ENCODE data around the gene MYO5B.

The MYO5B gene

GRCh38 chr18:49886891-49887764, 307.8 kb downstream of the MYO5B start:
- Histone ChIP-seq H3K27me3 (ENCODE audit: control insufficient read depth, insufficient read depth, low read length) (no peaks in the 10 kb centered on the region), H3K4me1 (ENCODE audit: control insufficient read depth, insufficient read depth, low read length) (no peaks in the 10 kb centered on the region), H3K9ac (ENCODE audit: low read length) (no peak overlapping the region), H3K4me3 (ENCODE audit: low read length) (no peak overlapping the region), H3K27ac (ENCODE audit: low read depth, low read length) (no peak overlapping the region), H3K36me3 (ENCODE audit: control insufficient read depth, insufficient read depth, low read length) (no peaks in the 10 kb centered on the region)

- no peaks in the 10 kb centered on the region for H3K27me3 ChIP-seq (ENCODE audit: control insufficient read depth, insufficient read depth, low read length)
These were observed 310.0 kb downstream of the MYO5B start for GRCh38 chr18:49884959-49885358.

GRCh38 chr18:49884465-49884864, 310.5 kb downstream of the MYO5B start:
- Histone ChIP-seq H3K9ac (ENCODE audit: low read length) (no peak overlapping the region), H3K4me1 (ENCODE audit: control insufficient read depth, insufficient read depth, low read length) (no peaks in the 10 kb centered on the region), H3K4me3 (ENCODE audit: low read length) (no peak overlapping the region), H3K27ac (ENCODE audit: low read depth, low read length) (no peak overlapping the region), H3K27me3 (ENCODE audit: control insufficient read depth, insufficient read depth, low read length) (no peaks in the 10 kb centered on the region), H3K36me3 (ENCODE audit: control insufficient read depth, insufficient read depth, low read length) (no peaks in the 10 kb centered on the region)

More at GRCh38 chr18:49884959-49885358, 310.0 kb downstream of the MYO5B start:
- no peaks in the 10 kb centered on the region for H3K36me3 ChIP-seq (ENCODE audit: control insufficient read depth, insufficient read depth, low read length)
- no peaks in the 10 kb centered on the region for H3K4me1 ChIP-seq (ENCODE audit: control insufficient read depth, insufficient read depth, low read length)
- H3K9ac ChIP-seq (ENCODE audit: low read length), result no peak overlapping the region
- no peak overlapping the region for H3K27ac ChIP-seq (ENCODE audit: low read depth, low read length)
- H3K4me3 ChIP-seq (ENCODE audit: low read length), result no peak overlapping the region

- no peak overlapping the region for H3K27ac ChIP-seq (ENCODE audit: low read depth, low read length)
- no peaks in the 10 kb centered on the region for H3K36me3 ChIP-seq (ENCODE audit: control insufficient read depth, insufficient read depth, low read length)
- H3K4me1 ChIP-seq (ENCODE audit: control insufficient read depth, insufficient read depth, low read length), result no peaks in the 10 kb centered on the region
- no peak overlapping the region for H3K9ac ChIP-seq (ENCODE audit: low read length)
- H3K27me3 ChIP-seq (ENCODE audit: control insufficient read depth, insufficient read depth, low read length), result no peaks in the 10 kb centered on the region
- H3K4me3 ChIP-seq (ENCODE audit: low read length), result no peak overlapping the region
These were observed 314.3 kb downstream of the MYO5B start for GRCh38 chr18:49880661-49881060.

- no peaks in the 10 kb centered on the region for H3K36me3 ChIP-seq (ENCODE audit: control insufficient read depth, insufficient read depth, low read length)
- H3K27ac ChIP-seq (ENCODE audit: low read depth, low read length), result no peak overlapping the region
- no peak overlapping the region for H3K4me3 ChIP-seq (ENCODE audit: low read length)
- H3K27me3 ChIP-seq (ENCODE audit: control insufficient read depth, insufficient read depth, low read length), result peaks cover 2% of the 10 kb centered on the region
- H3K4me1 ChIP-seq (ENCODE audit: control insufficient read depth, insufficient read depth, low read length), result no peaks in the 10 kb centered on the region
- H3K9ac ChIP-seq (ENCODE audit: low read length), result no peak overlapping the region
These were observed 315.7 kb downstream of the MYO5B start for GRCh38 chr18:49879271-49879580.

- Histone ChIP-seq H3K4me3 (ENCODE audit: low read length) (no peak overlapping the region), H3K9ac (ENCODE audit: low read length) (no peak overlapping the region), H3K36me3 (ENCODE audit: control insufficient read depth, insufficient read depth, low read length) (no peaks in the 10 kb centered on the region), H3K27ac (ENCODE audit: low read depth, low read length) (no peak overlapping the region), H3K4me1 (ENCODE audit: control insufficient read depth, insufficient read depth, low read length) (no peaks in the 10 kb centered on the region), H3K27me3 (ENCODE audit: control insufficient read depth, insufficient read depth, low read length) (peaks cover 2% of the 10 kb centered on the region)
These were observed 316.2 kb downstream of the MYO5B start for GRCh38 chr18:49878567-49879270.

- H3K27ac ChIP-seq (ENCODE audit: low read depth, low read length), result no peak overlapping the region
- H3K4me3 ChIP-seq (ENCODE audit: low read length), result no peak overlapping the region
- peaks cover 2% of the 10 kb centered on the region for H3K27me3 ChIP-seq (ENCODE audit: control insufficient read depth, insufficient read depth, low read length)
- no peaks in the 10 kb centered on the region for H3K4me1 ChIP-seq (ENCODE audit: control insufficient read depth, insufficient read depth, low read length)
- no peak overlapping the region for H3K9ac ChIP-seq (ENCODE audit: low read length)
- no peaks in the 10 kb centered on the region for H3K36me3 ChIP-seq (ENCODE audit: control insufficient read depth, insufficient read depth, low read length)
These were observed 316.9 kb downstream of the MYO5B start for GRCh38 chr18:49878015-49878414.

GRCh38 chr18:49876536-49876935, 318.4 kb downstream of the MYO5B start:
- Histone ChIP-seq H3K4me3 (ENCODE audit: low read length) (no peak overlapping the region), H3K27ac (ENCODE audit: low read depth, low read length) (no peak overlapping the region), H3K36me3 (ENCODE audit: control insufficient read depth, insufficient read depth, low read length) (no peaks in the 10 kb centered on the region), H3K4me1 (ENCODE audit: control insufficient read depth, insufficient read depth, low read length) (no peaks in the 10 kb centered on the region), H3K27me3 (ENCODE audit: control insufficient read depth, insufficient read depth, low read length) (peaks cover 2% of the 10 kb centered on the region), H3K9ac (ENCODE audit: low read length) (no peak overlapping the region)

DNA sequence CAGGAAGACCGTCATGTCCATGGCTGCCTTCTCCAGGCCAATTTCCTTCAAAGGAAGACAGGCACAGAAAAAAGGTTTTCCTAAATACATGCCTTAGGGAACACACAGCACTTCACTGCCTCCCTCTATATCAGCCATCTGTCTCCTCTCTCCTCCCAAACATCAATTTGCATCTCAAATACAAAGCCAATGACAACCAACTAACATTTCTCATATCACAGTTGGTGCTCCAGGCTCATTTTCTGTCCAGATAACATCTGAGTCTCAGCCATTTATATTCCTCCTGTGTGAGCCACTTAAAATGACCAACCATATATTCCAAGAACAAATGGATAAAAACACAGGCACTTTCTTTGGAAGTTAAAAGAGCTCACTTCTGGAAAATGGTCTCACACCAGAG, 319.2 kb downstream of the MYO5B start:
- Histone ChIP-seq H3K36me3 (ENCODE audit: control insufficient read depth, insufficient read depth, low read length) (no peaks in the 10 kb centered on the region), H3K4me3 (ENCODE audit: low read length) (no peak overlapping the region), H3K4me1 (ENCODE audit: control insufficient read depth, insufficient read depth, low read length) (no peaks in the 10 kb centered on the region), H3K27me3 (ENCODE audit: control insufficient read depth, insufficient read depth, low read length) (peaks cover 2% of the 10 kb centered on the region), H3K9ac (ENCODE audit: low read length) (no peak overlapping the region), H3K27ac (ENCODE audit: low read depth, low read length) (no peak overlapping the region)

- Histone ChIP-seq H3K27me3 (ENCODE audit: control insufficient read depth, insufficient read depth, low read length) (peaks cover 2% of the 10 kb centered on the region), H3K4me3 (ENCODE audit: low read length) (no peak overlapping the region)
These were observed 319.8 kb downstream of the MYO5B start for GRCh38 chr18:49875155-49875554.

GRCh38 chr18:49874238-49874637, 320.7 kb downstream of the MYO5B start:
- H3K27ac ChIP-seq (ENCODE audit: low read depth, low read length), result no peak overlapping the region
- H3K36me3 ChIP-seq (ENCODE audit: control insufficient read depth, insufficient read depth, low read length), result no peaks in the 10 kb centered on the region
- H3K4me3 ChIP-seq (ENCODE audit: low read length), result no peak overlapping the region
- no peak overlapping the region for H3K9ac ChIP-seq (ENCODE audit: low read length)
- peaks cover 2% of the 10 kb centered on the region for H3K27me3 ChIP-seq (ENCODE audit: control insufficient read depth, insufficient read depth, low read length)
- H3K4me1 ChIP-seq (ENCODE audit: control insufficient read depth, insufficient read depth, low read length), result no peaks in the 10 kb centered on the region

More at GRCh38 chr18:49875155-49875554, 319.8 kb downstream of the MYO5B start:
- no peaks in the 10 kb centered on the region for H3K4me1 ChIP-seq (ENCODE audit: control insufficient read depth, insufficient read depth, low read length)
- H3K9ac ChIP-seq (ENCODE audit: low read length), result no peak overlapping the region
- no peaks in the 10 kb centered on the region for H3K36me3 ChIP-seq (ENCODE audit: control insufficient read depth, insufficient read depth, low read length)
- no peak overlapping the region for H3K27ac ChIP-seq (ENCODE audit: low read depth, low read length)

GRCh38 chr18:49869354-49869753, 325.6 kb downstream of the MYO5B start:
- Histone ChIP-seq H3K27ac (ENCODE audit: low read depth, low read length) (no peak overlapping the region), H3K27me3 (ENCODE audit: control insufficient read depth, insufficient read depth, low read length) (no peaks in the 10 kb centered on the region), H3K4me1 (ENCODE audit: control insufficient read depth, insufficient read depth, low read length) (no peaks in the 10 kb centered on the region), H3K4me3 (ENCODE audit: low read length) (no peak overlapping the region), H3K9ac (ENCODE audit: low read length) (no peak overlapping the region), H3K36me3 (ENCODE audit: control insufficient read depth, insufficient read depth, low read length) (no peaks in the 10 kb centered on the region)

DNA sequence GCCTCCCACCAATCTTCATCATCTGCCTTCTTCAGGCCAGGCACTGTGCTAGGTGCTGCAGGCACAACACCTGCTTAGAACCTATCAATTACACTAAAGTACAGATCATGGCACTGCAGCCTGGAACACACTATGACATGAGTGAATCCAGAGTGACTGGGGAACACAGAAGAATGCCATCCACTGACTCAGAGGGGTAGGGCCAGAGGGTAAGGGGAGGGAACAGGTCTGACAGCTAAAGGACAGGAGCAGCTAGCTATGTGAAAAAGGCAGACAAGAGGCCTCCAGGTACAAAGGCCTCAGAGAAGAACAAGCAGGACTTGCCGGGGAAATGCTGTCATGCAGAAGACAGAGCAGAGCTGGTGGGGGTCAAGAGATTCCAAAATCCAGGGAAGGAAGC, 328.3 kb downstream of the MYO5B start:
- no peaks in the 10 kb centered on the region for H3K36me3 ChIP-seq (ENCODE audit: control insufficient read depth, insufficient read depth, low read length)
- no peaks in the 10 kb centered on the region for H3K4me1 ChIP-seq (ENCODE audit: control insufficient read depth, insufficient read depth, low read length)
- no peak overlapping the region for H3K9ac ChIP-seq (ENCODE audit: low read length)
- H3K27me3 ChIP-seq (ENCODE audit: control insufficient read depth, insufficient read depth, low read length), result no peaks in the 10 kb centered on the region
- no peak overlapping the region for H3K4me3 ChIP-seq (ENCODE audit: low read length)
- H3K27ac ChIP-seq (ENCODE audit: low read depth, low read length), result no peak overlapping the region

Data from rectal smooth muscle tissue (tissue), 1 donor.